Lower lobe of right lung (tissue), 2 donors: ENCODE data around the gene UBE2N. TPM values are rescaled to one million over a fixed set of nuclear protein-coding genes. Genes with fewer than 3 reads are reported as not detected.

Source experiments
- ATAC-seq, 2 donors: fragments of 200-7000 bp; cut with Tn5 transposase; one replicate each; pipeline ENCODE4 v1.9.1; 2020 to 2022; ENCODE audit warnings: mild to moderate bottlenecking in 2 of 2, moderate library complexity in 2 of 2
- DNase-seq: peaks from one replicate; pipeline ENCODE4 v3.0.0-alpha.2; 2020
- H3K27ac ChIP-seq: fragments of 200-600 bp; one replicate; pipeline ENCODE4 v1.8.0; 2022
- H3K27me3 ChIP-seq: fragments of 200-600 bp; one replicate; pipeline ENCODE4 v1.8.0; 2022; ENCODE audit warnings: low read depth
- H3K36me3 ChIP-seq: fragments of 200-600 bp; one replicate; pipeline ENCODE4 v1.8.0; 2022; ENCODE audit warnings: mild to moderate bottlenecking
- H3K4me1 ChIP-seq: fragments of 200-600 bp; one replicate; pipeline ENCODE4 v1.8.0; 2022
- H3K4me3 ChIP-seq: fragments of 200-600 bp; one replicate; pipeline ENCODE4 v1.8.0; 2022; ENCODE audit warnings: mild to moderate bottlenecking
- H3K9me3 ChIP-seq: fragments of 200-600 bp; one replicate; pipeline ENCODE4 v1.8.0; 2022
- CTCF ChIP-seq: fragments of 200-600 bp; IDR thresholded peaks from one replicate; pipeline ENCODE4 v1.8.0; 2022; ENCODE audit warnings: antibody characterized with exemption, mild to moderate bottlenecking
- intact Hi-C: fragments of 100-400 bp; cut with DNase I; formaldehyde crosslinking; loops from one replicate; pipeline ENCODE4 v1.11.0; 2022
- long read RNA-seq: library from polyadenylated mRNA; unstranded; transcript quantifications from one replicate; pipeline ENCODE4 v2.0.0, GENCODE V29; 2021
- total RNA-seq: library from RNA; stranded (reverse); fragmentation: NEBNext Ultra II Directional; extraction: Animal tissue kit (Norgen Biotek cat#: 25700); gene quantifications from one replicate; pipeline ENCODE4 v1.2.1, GENCODE V29; 2021
- donor health status: DM: no; HTN: yes; CAD: no; lungs with severe emphysema.

The UBE2N gene
- 65.7 TPM for total RNA-seq
- long read RNA-seq, full-length matches to known transcripts: 55 of 70 reads
- long read RNA-seq, partial matches to known transcripts: 9 of 70 reads
- long read RNA-seq, other reads (novel, unspliced or antisense): 6 of 70 reads

- H3K9me3 ChIP-seq: no peaks in the 10 kb centered on the region
- H3K27ac ChIP-seq: peak within 1 kb of the TSS; percentile 95
- H3K4me1 ChIP-seq: peaks cover 42% of the 10 kb centered on the region
- H3K27me3 ChIP-seq: no peaks in the 10 kb centered on the region
- intact Hi-C loops: no loop called here
- no peaks in the 10 kb centered on the region for H3K36me3 ChIP-seq
- peak; percentile 98 for DNase-seq
- H3K4me3 ChIP-seq: peak within 1 kb of the TSS; percentile 90
- ATAC-seq: peak; percentile 96 to 98
- no peak for TF ChIP-seq CTCF
Measured at GRCh38 chr12:93441617-93442410, at the start of gene UBE2N. Gene UBE2N (minus strand): TSS chr12:93441947. CDS start chr12:93441884, 63 bp downstream.

- no peaks in the 10 kb centered on the region for H3K4me1 ChIP-seq
- no peak overlapping the region for H3K27ac ChIP-seq
- intact Hi-C loops: no loop called here
- peaks cover 88% of the 10 kb centered on the region for H3K36me3 ChIP-seq
- TF ChIP-seq CTCF: no peak
- no peak overlapping the region for H3K4me3 ChIP-seq
- H3K27me3 ChIP-seq: no peaks in the 10 kb centered on the region
- DNase-seq: no peak
- H3K9me3 ChIP-seq: no peaks in the 10 kb centered on the region
- ATAC-seq: no peak
Measured at GRCh38 chr12:93484315-93484981, 42.7 kb upstream of the UBE2N start.

GRCh38 chr12:93483151-93483807 is 41.5 kb upstream of the UBE2N start:
- peaks cover 86% of the 10 kb centered on the region for H3K36me3 ChIP-seq
- intact Hi-C loops: no loop called here
- DNase-seq (no peak), ATAC-seq (no peak)
- no peak overlapping the region for H3K4me3 ChIP-seq
- no peaks in the 10 kb centered on the region for H3K27me3 ChIP-seq
- no peaks in the 10 kb centered on the region for H3K4me1 ChIP-seq
- H3K9me3 ChIP-seq: no peaks in the 10 kb centered on the region
- TF ChIP-seq CTCF: no peak
- H3K27ac ChIP-seq: no peak overlapping the region

- no peak for DNase-seq
- no peaks in the 10 kb centered on the region for H3K4me1 ChIP-seq
- H3K9me3 ChIP-seq: no peaks in the 10 kb centered on the region
- ATAC-seq: no peak
- intact Hi-C loops: no loop called here
- peaks cover 86% of the 10 kb centered on the region for H3K36me3 ChIP-seq
- no peak overlapping the region for H3K4me3 ChIP-seq
- TF ChIP-seq CTCF: no peak
- H3K27me3 ChIP-seq: no peaks in the 10 kb centered on the region
- H3K27ac ChIP-seq: no peak overlapping the region
Measured at GRCh38 chr12:93482721-93483120, 41.0 kb upstream of the UBE2N start.

- H3K4me1 ChIP-seq: no peaks in the 10 kb centered on the region
Measured at GRCh38 chr12:93476555-93476954, 34.8 kb upstream of the UBE2N start.

More at GRCh38 chr12:93476555-93476954, 34.8 kb upstream of the UBE2N start:
- H3K9me3 ChIP-seq: no peaks in the 10 kb centered on the region
- H3K36me3 ChIP-seq: peaks cover 75% of the 10 kb centered on the region
- H3K27ac ChIP-seq: no peak overlapping the region
- DNase-seq (no peak), ATAC-seq (no peak)
- H3K4me3 ChIP-seq: no peak overlapping the region
- intact Hi-C loops: no loop called here
- TF ChIP-seq CTCF: no peak
- H3K27me3 ChIP-seq: no peaks in the 10 kb centered on the region
